ENCODE results near the gene WDR53. TPM values are rescaled to one million over a fixed set of nuclear protein-coding genes. Genes with fewer than 3 reads are reported as not detected.
"Not testable (repeated sequence)": the region's sequence is repeated elsewhere in the genome, so short reads cannot be mapped to it uniquely, and the experiment has no call there.

Gene WDR53
- polyA plus RNA-seq, 12 donors = 7.0 to 28.2 (median 11.9) TPM; not detected in 1

GRCh38 chr3:196518966-196519717, 49.2 kb downstream of the WDR53 start:
- DNase-seq = no peak

GRCh38 chr3:196517919-196518318, 50.4 kb downstream of the WDR53 start:
- no peak for DNase-seq

- DNase-seq = no peak
These were observed 51.1 kb downstream of the WDR53 start for GRCh38 chr3:196517162-196517800.

- DNase-seq = no peak
These were observed 53.3 kb downstream of the WDR53 start, which contains the start of gene SMCO1 for GRCh38 chr3:196514913-196515621. Gene SMCO1, minus strand, starts transcription at chr3:196515346. Its CDS starts 137 bp downstream, at chr3:196515209.

GRCh38 chr3:196514350-196514716, 54.0 kb downstream of the WDR53 start:
- no peak for DNase-seq

GRCh38 chr3:196513697-196514349, 54.5 kb downstream of the WDR53 start:
- no peak for DNase-seq

- not testable (repeated sequence) for DNase-seq
These were observed 56.5 kb downstream of the WDR53 start for GRCh38 chr3:196511646-196512425.

- not testable (repeated sequence) for DNase-seq
These were observed 57.2 kb downstream of the WDR53 start for GRCh38 chr3:196511108-196511507.

- no peak for DNase-seq
These were observed 61.7 kb downstream of the WDR53 start for GRCh38 chr3:196506687-196507086.

GRCh38 chr3:196504556-196504955, 63.8 kb downstream of the WDR53 start:
- no peak for DNase-seq

Other genes with a start within 250 kb of the WDR53 start
- under 1 TPM in 8 of 12 donors, not detected in 4; 0.10 to 0.52 (median 0.22) TPM for gene TM4SF19, start 230.2 kb downstream of the WDR53 start, polyA plus RNA-seq (ENCODE audit: insufficient read length in 12 of 12)
- 10 to 100 TPM; 18.1 to 38.8 (median 22.0) TPM for gene UBXN7, start 136.1 kb downstream of the WDR53 start, polyA plus RNA-seq (ENCODE audit: insufficient read length in 12 of 12)
- 10 to 100 TPM in 6 of 12 donors, 1 to 10 TPM in 5, not detected in 1; 8.2 to 14.0 (median 10.0) TPM for gene RNF168, start 64.8 kb downstream of the WDR53 start, polyA plus RNA-seq (ENCODE audit: insufficient read length in 12 of 12)
- gene SMCO1, start 53.2 kb downstream of the WDR53 start, polyA plus RNA-seq (ENCODE audit: insufficient read length in 12 of 12) = 1 to 10 TPM in 9 of 12 donors, under 1 TPM in 1, not detected in 2; 0.79 to 5.3 (median 2.3) TPM
- 10 to 100 TPM in 11 of 12 donors, not detected in 1; 12.3 to 18.7 (median 15.7) TPM for gene FBXO45, start 106 bp upstream of the WDR53 start, polyA plus RNA-seq (ENCODE audit: insufficient read length in 12 of 12)
- 1 to 10 TPM in 11 of 12 donors, not detected in 1; 3.8 to 6.3 (median 4.4) TPM for gene NRROS, start 71.1 kb upstream of the WDR53 start, polyA plus RNA-seq (ENCODE audit: insufficient read length in 12 of 12)
- gene CEP19, start 143.7 kb upstream of the WDR53 start, polyA plus RNA-seq (ENCODE audit: insufficient read length in 12 of 12) = 1 to 10 TPM in 11 of 12 donors, not detected in 1; 1.8 to 4.8 (median 2.2) TPM
- gene PIGX, start 143.8 kb upstream of the WDR53 start, polyA plus RNA-seq (ENCODE audit: insufficient read length in 12 of 12) = 10 to 100 TPM in 11 of 12 donors, not detected in 1; 13.3 to 21.8 (median 19.6) TPM
- 10 to 100 TPM in 11 of 12 donors, not detected in 1; 48.4 to 65.2 (median 55.9) TPM for gene PAK2, start 171.3 kb upstream of the WDR53 start, polyA plus RNA-seq (ENCODE audit: insufficient read length in 12 of 12)